ENCODE results near the gene UBAP2L.
"Not testable (repeated sequence)": the region's sequence is repeated elsewhere in the genome, so short reads cannot be mapped to it uniquely, and the experiment has no call there.

The UBAP2L gene

GRCh38 chr1:154312229-154313065 lies 91.7 kb downstream of the UBAP2L start:
- not testable (repeated sequence) for DNase-seq (ENCODE audit: low read depth)

- DNase-seq (ENCODE audit: low read depth) = no peak
Observed at GRCh38 chr1:154313066-154313356, 92.3 kb downstream of the UBAP2L start.

GRCh38 chr1:154314226-154314625 lies 93.5 kb downstream of the UBAP2L start:
- not testable (repeated sequence) for DNase-seq (ENCODE audit: low read depth)

GRCh38 chr1:154316704-154317103 lies 95.9 kb downstream of the UBAP2L start:
- DNase-seq (ENCODE audit: low read depth) = no peak

- no peak for DNase-seq (ENCODE audit: low read depth)
Observed at GRCh38 chr1:154318386-154318785, 97.6 kb downstream of the UBAP2L start.
